Measurements from ENCODE around the gene CFH.

Gene CFH

GRCh38 chr1:196774175-196774574 lies 122.3 kb downstream of the CFH start:
- Histone ChIP-seq H3K4ac (ENCODE audit: low read depth, low read length) (no peak overlapping the region), H3K9me3 (ENCODE audit: insufficient read depth, low read depth, low read length) (no peaks in the 10 kb centered on the region), H3K36me3 (ENCODE audit: control insufficient read depth in 1 of 2, insufficient read depth in 2 of 2, low read length in 2 of 2) (no peaks in the 10 kb centered on the region), H3K14ac (ENCODE audit: low read length) (no peak overlapping the region), H3K4me3 (ENCODE audit: low read depth, low read length) (no peak overlapping the region), H3K79me2 (ENCODE audit: control insufficient read depth, insufficient read depth, low read length, poor library complexity) (no peaks in the 10 kb centered on the region), H3K27ac (ENCODE audit: low read depth, low read length) (no peak overlapping the region), H2AFZ (ENCODE audit: insufficient read depth, low read length, poor library complexity) (no peak overlapping the region), H3K23ac (ENCODE audit: low read length) (no peak overlapping the region), H3K18ac (ENCODE audit: low read length) (no peak overlapping the region), H3K9ac (ENCODE audit: low read length) (no peak overlapping the region), H3K4me2 (ENCODE audit: low read length) (no peak overlapping the region), H4K8ac (ENCODE audit: low read depth, low read length) (no peak overlapping the region), H3K27me3 (ENCODE audit: insufficient read depth, low read length) (no peaks in the 10 kb centered on the region), H3K79me1 (ENCODE audit: low read length) (no peaks in the 10 kb centered on the region), H4K91ac (ENCODE audit: low read depth, low read length) (no peak overlapping the region), H2BK12ac (ENCODE audit: low read length) (no peak overlapping the region), H3K4me1 (ENCODE audit: control insufficient read depth in 1 of 2, insufficient read depth in 2 of 2, low read length in 2 of 2) (no peaks in the 10 kb centered on the region), H2AK5ac (ENCODE audit: low read length) (no peak overlapping the region), H2BK5ac (ENCODE audit: low read depth, low read length, poor library complexity) (no peak overlapping the region), H4K12ac (ENCODE audit: low read depth, low read length) (no peak overlapping the region), H2BK120ac (ENCODE audit: insufficient read depth, low read length, poor library complexity) (no peak overlapping the region)
- no peak for DNase-seq
- no CpG with 5 or more reads among the region's 2 CpGs for WGBS (ENCODE audit: extremely low coverage, insufficient coverage, insufficient read length)

GRCh38 chr1:196774603-196775002 lies 122.8 kb downstream of the CFH start, which contains the start of gene CFHR3:
CFHR3 (plus strand) TSS chr1:196774840; CDS start chr1:196774887, 47 bp downstream.
- H3K9ac ChIP-seq (ENCODE audit: low read length): no peak within 1 kb of the TSS
- DNase-seq: no peak
- H4K8ac ChIP-seq (ENCODE audit: low read depth, low read length): no peak within 1 kb of the TSS
- H3K14ac ChIP-seq (ENCODE audit: low read length): no peak within 1 kb of the TSS
- no peaks in the 10 kb centered on the region for H3K36me3 ChIP-seq (ENCODE audit: control insufficient read depth in 1 of 2, insufficient read depth in 2 of 2, low read length in 2 of 2)
- H2BK12ac ChIP-seq (ENCODE audit: low read length): no peak within 1 kb of the TSS
- H2BK120ac ChIP-seq (ENCODE audit: insufficient read depth, low read length, poor library complexity): no peak within 1 kb of the TSS
- H3K18ac ChIP-seq (ENCODE audit: low read length): no peak within 1 kb of the TSS
- no peak within 1 kb of the TSS for H3K4me2 ChIP-seq (ENCODE audit: low read length)
- H3K4me1 ChIP-seq (ENCODE audit: control insufficient read depth in 1 of 2, insufficient read depth in 2 of 2, low read length in 2 of 2): no peaks in the 10 kb centered on the region
- H3K79me2 ChIP-seq (ENCODE audit: control insufficient read depth, insufficient read depth, low read length, poor library complexity): no peaks in the 10 kb centered on the region
- H4K91ac ChIP-seq (ENCODE audit: low read depth, low read length): no peak within 1 kb of the TSS
- H3K79me1 ChIP-seq (ENCODE audit: low read length): no peaks in the 10 kb centered on the region
- no peak within 1 kb of the TSS for H3K4ac ChIP-seq (ENCODE audit: low read depth, low read length)
- H2BK5ac ChIP-seq (ENCODE audit: low read depth, low read length, poor library complexity): no peak within 1 kb of the TSS
- no peak within 1 kb of the TSS for H4K12ac ChIP-seq (ENCODE audit: low read depth, low read length)
- H3K23ac ChIP-seq (ENCODE audit: low read length): no peak within 1 kb of the TSS
- H3K9me3 ChIP-seq (ENCODE audit: insufficient read depth, low read depth, low read length): no peaks in the 10 kb centered on the region
- H3K4me3 ChIP-seq (ENCODE audit: low read depth, low read length): no peak within 1 kb of the TSS
- H2AK5ac ChIP-seq (ENCODE audit: low read length): no peak within 1 kb of the TSS
- no peaks in the 10 kb centered on the region for H3K27me3 ChIP-seq (ENCODE audit: insufficient read depth, low read length)
- no peak within 1 kb of the TSS for H3K27ac ChIP-seq (ENCODE audit: low read depth, low read length)
- H2AFZ ChIP-seq (ENCODE audit: insufficient read depth, low read length, poor library complexity): no peak within 1 kb of the TSS

- Histone ChIP-seq H3K23ac (ENCODE audit: low read length) (no peak overlapping the region), H3K4me3 (ENCODE audit: low read depth, low read length) (no peak overlapping the region), H2AFZ (ENCODE audit: insufficient read depth, low read length, poor library complexity) (no peak overlapping the region), H4K8ac (ENCODE audit: low read depth, low read length) (no peak overlapping the region), H3K4me2 (ENCODE audit: low read length) (no peak overlapping the region), H3K14ac (ENCODE audit: low read length) (no peak overlapping the region), H3K18ac (ENCODE audit: low read length) (no peak overlapping the region), H3K27ac (ENCODE audit: low read depth, low read length) (no peak overlapping the region), H3K9me3 (ENCODE audit: insufficient read depth, low read depth, low read length) (no peaks in the 10 kb centered on the region), H2BK5ac (ENCODE audit: low read depth, low read length, poor library complexity) (no peak overlapping the region), H2AK5ac (ENCODE audit: low read length) (no peak overlapping the region), H3K79me1 (ENCODE audit: low read length) (no peaks in the 10 kb centered on the region), H2BK12ac (ENCODE audit: low read length) (no peak overlapping the region), H4K91ac (ENCODE audit: low read depth, low read length) (no peak overlapping the region), H3K4ac (ENCODE audit: low read depth, low read length) (no peak overlapping the region), H4K12ac (ENCODE audit: low read depth, low read length) (no peak overlapping the region), H3K79me2 (ENCODE audit: control insufficient read depth, insufficient read depth, low read length, poor library complexity) (no peaks in the 10 kb centered on the region), H3K9ac (ENCODE audit: low read length) (no peak overlapping the region), H3K27me3 (ENCODE audit: insufficient read depth, low read length) (no peaks in the 10 kb centered on the region), H3K4me1 (ENCODE audit: control insufficient read depth in 1 of 2, insufficient read depth in 2 of 2, low read length in 2 of 2) (no peaks in the 10 kb centered on the region), H3K36me3 (ENCODE audit: control insufficient read depth in 1 of 2, insufficient read depth in 2 of 2, low read length in 2 of 2) (no peaks in the 10 kb centered on the region), H2BK120ac (ENCODE audit: insufficient read depth, low read length, poor library complexity) (no peak overlapping the region)
- no peak for DNase-seq
- WGBS (ENCODE audit: extremely low coverage, insufficient coverage, insufficient read length): no CpG with 5 or more reads among the region's 13 CpGs
Measured at GRCh38 chr1:196777603-196778002, 125.8 kb downstream of the CFH start.

GRCh38 chr1:196779093-196779492 lies 127.2 kb downstream of the CFH start:
- H2AK5ac ChIP-seq (ENCODE audit: low read length): no peak overlapping the region
- no peaks in the 10 kb centered on the region for H3K27me3 ChIP-seq (ENCODE audit: insufficient read depth, low read length)
- no peaks in the 10 kb centered on the region for H3K9me3 ChIP-seq (ENCODE audit: insufficient read depth, low read depth, low read length)
- no peak overlapping the region for H3K9ac ChIP-seq (ENCODE audit: low read length)
- H2AFZ ChIP-seq (ENCODE audit: insufficient read depth, low read length, poor library complexity): no peak overlapping the region
- H4K12ac ChIP-seq (ENCODE audit: low read depth, low read length): no peak overlapping the region
- H3K4me2 ChIP-seq (ENCODE audit: low read length): no peak overlapping the region
- no peak overlapping the region for H4K8ac ChIP-seq (ENCODE audit: low read depth, low read length)
- H3K18ac ChIP-seq (ENCODE audit: low read length): no peak overlapping the region
- no peaks in the 10 kb centered on the region for H3K79me2 ChIP-seq (ENCODE audit: control insufficient read depth, insufficient read depth, low read length, poor library complexity)
- no peak overlapping the region for H3K4me3 ChIP-seq (ENCODE audit: low read depth, low read length)
- no peak overlapping the region for H2BK5ac ChIP-seq (ENCODE audit: low read depth, low read length, poor library complexity)
- no peak overlapping the region for H2BK12ac ChIP-seq (ENCODE audit: low read length)
- DNase-seq: no peak
- H3K27ac ChIP-seq (ENCODE audit: low read depth, low read length): no peak overlapping the region
- no peak overlapping the region for H2BK120ac ChIP-seq (ENCODE audit: insufficient read depth, low read length, poor library complexity)
- no CpG with 5 or more reads among the region's 1 CpG for WGBS (ENCODE audit: extremely low coverage, insufficient coverage, insufficient read length)
- H3K4ac ChIP-seq (ENCODE audit: low read depth, low read length): no peak overlapping the region
- no peak overlapping the region for H4K91ac ChIP-seq (ENCODE audit: low read depth, low read length)
- no peaks in the 10 kb centered on the region for H3K4me1 ChIP-seq (ENCODE audit: control insufficient read depth in 1 of 2, insufficient read depth in 2 of 2, low read length in 2 of 2)
- H3K36me3 ChIP-seq (ENCODE audit: control insufficient read depth in 1 of 2, insufficient read depth in 2 of 2, low read length in 2 of 2): no peaks in the 10 kb centered on the region
- no peaks in the 10 kb centered on the region for H3K79me1 ChIP-seq (ENCODE audit: low read length)
- no peak overlapping the region for H3K23ac ChIP-seq (ENCODE audit: low read length)
- no peak overlapping the region for H3K14ac ChIP-seq (ENCODE audit: low read length)
